T-helper 2 cell treated with Interferon-gamma antibody and Interleukin-4, amounts not matched to agents 100 ng/mL and 5 ng/mL, for 36 hours (primary cell): ENCODE data around the gene MRM2. TPM values are rescaled to one million over a fixed set of nuclear protein-coding genes. Genes with fewer than 3 reads are reported as not detected.

Source experiments
- intact Hi-C: fragments of 100-400 bp; cut with micrococcal nuclease; formaldehyde crosslinking; loops from one replicate; pipeline ENCODE4 v1.15.1; 2023
- total RNA-seq: library from RNA; stranded (reverse); gene quantifications from 2 replicates; pipeline ENCODE4 v1.2.3, GENCODE V29; 2022

MRM2 gene
- total RNA-seq, 1 donor from 2014 or later = 35.3 TPM

GRCh38 chr7:2224934-2225333 lies 17.1 kb downstream of the MRM2 start:
- intact Hi-C loops = no loop called here

GRCh38 chr7:2224491-2224928 lies 17.5 kb downstream of the MRM2 start:
- intact Hi-C loops = no loop called here

DNA sequence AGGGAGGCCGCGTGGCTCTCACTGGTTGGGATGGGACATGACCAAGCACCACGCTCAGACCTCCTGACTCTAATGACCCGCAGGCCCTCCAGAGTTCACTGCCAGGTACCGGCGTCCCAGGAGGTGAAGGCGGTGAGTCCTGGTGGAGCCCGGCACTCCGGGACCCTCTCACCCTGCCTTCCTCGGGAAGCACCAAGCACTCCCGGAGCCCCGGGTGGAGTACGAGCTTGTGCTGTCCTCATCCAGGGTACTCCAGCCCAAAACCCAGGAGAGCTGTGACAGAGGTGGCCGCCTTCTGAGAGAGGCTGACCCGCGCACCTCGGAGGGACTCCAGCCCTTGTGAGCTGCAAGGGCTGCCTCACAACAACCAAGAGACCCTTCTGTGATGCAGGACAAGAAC lies 18.7 kb downstream of the MRM2 start:
- intact Hi-C loops = no loop called here

- intact Hi-C loops = no loop called here
Observed at GRCh38 chr7:2222516-2222915, 19.5 kb downstream of the MRM2 start.

DNA sequence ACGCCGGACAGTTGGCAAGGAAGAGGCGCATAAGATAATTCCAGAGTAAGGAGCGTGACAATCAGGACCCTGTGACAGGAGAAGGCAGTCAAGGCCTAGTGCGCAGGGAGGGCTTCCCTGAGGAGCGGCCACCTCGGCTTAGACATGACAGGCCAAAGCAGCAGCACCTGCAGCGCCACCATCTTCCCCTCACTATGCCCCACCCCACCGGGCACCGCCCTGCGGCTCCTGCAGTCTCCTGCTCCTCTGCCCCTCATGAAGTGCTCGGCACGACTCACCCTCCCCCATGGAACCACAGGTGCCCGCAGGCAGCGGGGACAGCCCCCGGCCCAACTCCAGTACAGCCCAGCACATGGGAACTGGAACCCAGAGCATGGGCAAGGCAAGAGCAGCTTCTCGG lies 21.1 kb downstream of the MRM2 start:
- intact Hi-C loops = no loop called here

DNA sequence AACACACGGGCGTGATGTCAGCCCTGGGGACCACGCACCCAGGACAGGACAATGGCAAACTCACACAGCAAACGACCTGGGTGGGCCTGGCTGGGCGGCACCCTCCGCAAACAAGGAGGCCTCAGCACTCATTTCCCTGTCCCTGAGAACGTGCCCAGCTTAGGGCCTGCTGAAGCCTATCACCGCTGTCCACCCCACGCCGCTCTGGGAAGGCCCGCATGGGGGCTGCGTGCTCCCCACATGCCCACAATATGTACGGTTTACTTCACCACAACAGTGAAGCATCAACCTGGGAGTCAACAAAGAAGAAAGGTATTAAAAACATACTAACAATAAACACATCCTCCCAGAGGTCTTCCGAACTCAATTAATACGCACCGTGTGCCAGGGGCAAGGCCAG lies 21.5 kb downstream of the MRM2 start:
- intact Hi-C loops = no loop called here

DNA sequence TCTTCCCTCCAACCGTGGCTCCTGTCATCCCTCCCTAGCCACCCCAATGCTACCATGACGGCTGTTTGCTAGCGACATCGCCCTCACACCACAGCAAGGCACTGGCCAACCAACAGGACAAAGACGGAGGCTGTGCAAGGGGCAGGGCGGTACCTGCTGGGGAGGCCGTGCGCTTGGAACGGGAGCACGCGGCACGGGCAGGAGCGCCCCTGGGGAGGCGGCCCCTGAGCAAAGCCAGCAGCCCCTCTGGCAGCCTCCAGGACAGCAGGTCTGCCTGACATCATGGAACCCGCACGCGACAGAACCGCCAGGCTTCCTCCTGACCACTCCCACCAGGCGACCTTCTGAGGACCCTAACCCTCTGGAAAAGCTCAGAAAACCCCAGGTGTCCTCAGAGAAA lies 22.0 kb downstream of the MRM2 start:
- intact Hi-C loops = no loop called here

- intact Hi-C loops = no loop called here
Observed at GRCh38 chr7:2219606-2220005, 22.4 kb downstream of the MRM2 start.

GRCh38 chr7:2219136-2219535 lies 22.9 kb downstream of the MRM2 start:
- intact Hi-C loops = no loop called here

GRCh38 chr7:2218444-2218785 lies 23.6 kb downstream of the MRM2 start:
- intact Hi-C loops = no loop called here

DNA sequence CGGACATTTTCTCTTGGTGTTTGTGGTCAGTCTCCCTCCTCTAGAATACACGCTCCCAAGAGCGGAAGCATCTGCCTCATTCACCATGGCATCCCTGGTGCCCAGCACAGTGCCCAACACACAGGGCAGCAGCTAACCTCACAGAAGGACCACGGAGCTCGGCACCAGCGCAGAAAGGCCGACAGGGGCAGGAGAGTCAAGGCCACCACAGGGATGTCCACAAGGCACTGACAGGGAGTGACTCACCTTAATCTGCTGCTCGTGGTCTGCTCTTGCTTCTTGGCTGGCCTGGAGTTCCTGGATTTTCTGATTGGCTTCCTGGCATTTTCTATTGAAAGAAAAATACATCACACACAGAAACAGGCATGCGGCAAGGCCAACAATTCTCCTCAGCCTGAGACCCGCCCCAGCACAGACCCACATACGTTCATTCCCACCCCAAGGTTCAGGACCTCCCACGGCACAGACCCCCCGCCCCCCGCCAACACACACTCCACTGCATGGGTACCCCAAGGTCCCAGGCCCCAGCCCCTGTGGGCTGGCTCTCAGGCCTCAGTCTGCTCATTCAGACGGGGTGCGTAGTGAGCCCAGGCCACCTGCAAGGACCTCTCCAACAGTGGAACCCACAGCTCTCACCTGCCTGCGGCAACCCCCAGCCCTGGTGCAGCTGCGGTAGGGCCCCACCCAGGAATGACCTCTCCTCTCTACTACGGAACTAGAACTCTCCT lies 24.1 kb downstream of the MRM2 start:
- intact Hi-C loops = no loop called here

- intact Hi-C loops = no loop called here
Observed at GRCh38 chr7:2217206-2217605, 24.8 kb downstream of the MRM2 start.

- intact Hi-C loops = no loop called here
Observed at GRCh38 chr7:2215851-2216250, 26.2 kb downstream of the MRM2 start.

- intact Hi-C loops = no loop called here
Observed at GRCh38 chr7:2214636-2215035, 27.4 kb downstream of the MRM2 start.

DNA sequence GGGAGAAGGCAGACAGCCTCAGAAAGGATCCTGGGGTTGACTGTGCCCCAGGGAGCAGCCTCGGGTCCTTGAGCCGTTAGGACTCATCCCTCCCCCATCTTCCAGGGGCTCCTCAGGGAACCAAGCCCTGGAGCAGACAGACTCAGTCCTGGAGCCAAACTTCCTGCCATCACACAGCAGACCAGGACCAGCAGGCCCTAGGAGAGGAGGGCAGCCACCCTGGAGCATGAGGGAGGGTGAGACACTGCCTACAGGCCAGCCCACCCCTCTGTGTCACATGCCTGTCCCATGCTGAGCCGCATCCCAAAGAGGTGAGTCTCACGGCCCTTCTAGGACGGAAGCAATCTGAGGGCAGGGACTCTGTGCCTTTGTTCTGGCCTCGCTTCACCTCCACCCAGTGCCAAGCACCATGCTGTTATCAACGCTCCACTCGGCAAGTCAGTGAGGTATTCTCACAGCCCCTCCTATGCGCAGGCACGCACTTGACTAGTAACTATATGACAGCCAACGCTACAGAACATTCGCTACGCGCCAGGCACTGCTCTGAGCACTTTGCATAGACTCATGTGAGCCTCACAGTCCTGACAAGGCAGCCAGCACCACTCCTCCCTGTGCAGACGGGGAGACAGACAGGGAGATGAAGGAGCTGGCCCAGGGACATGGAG lies 28.3 kb downstream of the MRM2 start:
- intact Hi-C loops = no loop called here

GRCh38 chr7:2212906-2213305 lies 29.1 kb downstream of the MRM2 start:
- intact Hi-C loops = no loop called here

DNA sequence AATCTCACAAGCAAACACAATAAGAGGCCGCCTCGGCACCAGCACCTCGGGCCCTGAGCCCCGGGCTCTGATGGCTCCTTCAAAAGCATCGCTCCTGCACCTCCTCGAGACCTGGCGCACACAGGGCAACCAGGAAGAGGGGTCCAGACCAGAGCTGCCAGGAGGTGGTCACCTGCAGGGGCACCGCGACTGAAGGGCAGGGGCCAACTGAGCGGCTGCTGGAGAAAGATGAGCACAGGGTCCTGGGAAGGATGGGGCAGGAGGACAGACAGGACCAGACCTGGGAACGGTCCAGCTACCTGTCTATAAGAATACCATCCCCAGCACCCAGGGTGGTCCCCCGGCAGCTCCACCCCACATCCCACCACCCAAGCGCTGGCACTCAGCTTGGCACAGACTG lies 30.1 kb downstream of the MRM2 start:
- intact Hi-C loops = no loop called here

DNA sequence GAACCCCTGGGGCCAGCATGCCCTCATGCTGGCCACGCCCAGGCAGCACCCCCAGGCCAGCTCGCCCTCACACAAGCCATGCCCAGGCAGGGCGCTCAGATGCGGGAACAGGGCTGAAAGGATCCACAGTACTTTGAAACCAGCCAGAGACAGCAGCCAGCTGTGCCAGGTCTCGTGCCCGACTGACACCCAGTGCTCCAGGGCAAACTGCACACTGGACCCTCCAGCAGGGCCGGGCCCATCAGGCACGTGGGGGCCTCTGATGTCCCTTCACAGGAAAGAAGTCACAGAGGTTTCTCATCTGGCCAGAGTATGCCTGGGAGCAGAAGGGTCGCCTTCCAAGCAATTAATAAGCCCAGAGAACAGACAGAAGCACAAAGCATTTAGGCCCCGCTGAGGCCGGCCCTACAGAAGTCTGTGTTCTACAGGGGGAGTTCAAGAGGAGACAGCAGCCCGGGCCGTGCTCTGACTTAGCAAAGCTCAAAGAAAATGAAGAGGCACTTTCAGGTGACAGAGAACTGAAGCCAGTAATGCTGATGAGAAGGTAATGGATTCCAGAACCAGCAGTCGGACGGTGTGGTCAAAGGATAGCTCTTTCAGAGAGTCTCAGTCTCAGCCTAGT lies 30.6 kb downstream of the MRM2 start:
- intact Hi-C loops = no loop called here

DNA sequence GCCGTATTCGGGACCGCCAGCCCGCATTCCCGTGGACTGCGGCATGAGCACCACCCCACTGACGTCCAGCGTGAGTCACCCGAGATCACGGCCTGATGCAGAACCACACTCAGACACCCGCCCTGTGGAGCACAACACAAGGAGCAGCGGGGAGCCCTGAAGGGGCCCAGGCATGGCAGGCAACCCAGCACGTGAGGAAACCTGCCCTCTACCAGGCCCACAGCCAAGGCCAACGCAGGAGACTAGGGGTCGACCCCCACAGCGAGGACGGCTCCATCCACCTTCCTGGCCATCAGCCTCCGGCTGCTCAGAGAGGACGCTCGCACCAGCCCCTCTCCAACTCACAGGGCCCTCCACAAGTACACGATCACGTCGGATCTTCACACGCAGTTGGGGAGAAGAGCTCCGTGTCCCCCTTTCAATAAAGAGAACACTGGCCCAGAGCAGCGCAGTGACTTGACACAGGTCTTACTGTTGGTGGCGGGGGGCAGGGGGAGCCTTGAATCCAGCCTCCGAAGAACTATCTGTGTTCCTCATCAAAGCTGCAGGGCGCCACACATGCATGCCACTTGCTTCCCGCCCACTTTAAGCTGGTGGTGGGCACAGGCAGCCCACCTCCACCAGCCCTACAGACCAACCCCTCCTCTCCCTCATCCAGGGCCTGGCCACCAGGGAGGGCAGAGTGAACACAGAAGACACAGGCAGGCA lies 31.3 kb downstream of the MRM2 start:
- intact Hi-C loops = no loop called here

GRCh38 chr7:2209961-2210323 lies 32.1 kb downstream of the MRM2 start:
- intact Hi-C loops = loop anchor here (10.0 kb wide), 1 partner anchor 545 kb away; no protein-coding TSS in a partner anchor

DNA sequence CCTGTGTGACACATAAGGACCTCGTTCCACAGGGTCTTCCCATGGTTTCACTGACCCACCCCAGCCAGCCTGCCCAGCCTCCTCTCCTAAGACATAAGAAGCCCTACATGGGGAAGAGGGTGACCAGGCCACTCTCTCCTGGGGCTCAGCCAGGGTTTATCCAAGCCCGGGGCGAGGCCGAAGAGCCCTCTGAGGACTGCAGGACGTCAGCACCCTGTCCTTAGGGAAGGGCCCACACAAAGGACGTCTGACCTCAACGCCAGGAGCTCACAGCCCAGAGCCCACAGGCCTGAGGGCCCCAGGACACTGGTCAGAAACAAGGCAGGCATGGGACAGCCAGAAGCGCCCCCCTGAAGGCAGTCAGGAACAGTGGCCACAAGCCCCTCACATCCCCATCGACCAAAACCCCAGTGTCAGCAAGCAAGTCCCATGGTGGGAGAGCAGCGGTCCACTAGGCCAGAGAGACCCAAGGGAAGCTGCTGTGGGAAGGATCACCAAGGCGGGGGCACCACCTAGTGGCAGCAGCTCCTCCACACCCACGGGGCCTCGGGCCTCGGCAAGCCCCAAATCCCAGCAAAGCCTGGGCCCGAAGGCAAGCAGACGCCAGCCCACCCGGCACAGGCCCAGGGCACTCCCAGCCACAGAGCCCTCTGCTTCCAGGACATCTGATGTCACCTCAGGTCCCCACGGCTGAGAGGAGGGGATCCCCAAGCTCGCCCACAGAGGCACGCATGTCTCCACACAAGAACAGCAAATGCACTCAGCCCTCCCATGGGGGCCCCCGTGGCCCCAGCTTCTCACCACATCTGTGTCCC lies 32.7 kb downstream of the MRM2 start:
- intact Hi-C loops = loop anchor here (10.0 kb wide), 1 partner anchor 545 kb away; no protein-coding TSS in a partner anchor
